Measurements from ENCODE around the gene PDLIM7.

The PDLIM7 gene

DNA sequence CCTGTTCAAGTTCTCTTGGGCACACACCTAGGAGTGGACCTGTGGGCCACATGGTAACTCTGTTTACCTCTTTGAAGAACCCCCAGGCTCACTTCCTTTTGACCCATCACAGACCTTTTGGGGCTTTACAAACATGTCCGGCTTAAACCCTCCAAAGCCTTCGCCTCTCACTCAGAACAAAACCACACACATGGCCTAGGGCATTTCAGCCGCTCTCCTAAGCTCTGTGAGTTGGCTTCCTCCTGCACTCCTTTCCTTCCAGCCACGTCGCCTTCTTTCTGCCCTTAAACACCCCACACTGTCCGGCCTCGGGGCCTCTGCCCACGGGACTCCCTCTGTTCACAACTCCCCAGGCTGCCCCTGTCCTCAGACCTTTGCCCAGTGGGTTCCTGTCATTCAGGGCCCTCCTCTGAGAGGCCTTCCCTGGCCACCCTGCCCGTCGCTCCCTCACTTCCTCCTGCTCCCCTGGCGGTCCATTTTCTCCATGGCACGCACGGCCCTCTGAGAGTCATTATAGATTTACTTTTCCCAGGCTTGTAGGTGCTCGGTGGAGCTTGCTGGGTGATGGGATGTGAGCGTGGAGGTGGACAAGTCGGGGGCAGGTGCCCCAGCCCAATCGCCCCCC, 10.3 kb upstream of the PDLIM7 start:
- no peak for DNase-seq (ENCODE audit: low read depth in 2 of 2)

- DNase-seq (ENCODE audit: low read depth in 2 of 2): no peak
These were observed 9.8 kb upstream of the PDLIM7 start for GRCh38 chr5:177507165-177507564.

DNA sequence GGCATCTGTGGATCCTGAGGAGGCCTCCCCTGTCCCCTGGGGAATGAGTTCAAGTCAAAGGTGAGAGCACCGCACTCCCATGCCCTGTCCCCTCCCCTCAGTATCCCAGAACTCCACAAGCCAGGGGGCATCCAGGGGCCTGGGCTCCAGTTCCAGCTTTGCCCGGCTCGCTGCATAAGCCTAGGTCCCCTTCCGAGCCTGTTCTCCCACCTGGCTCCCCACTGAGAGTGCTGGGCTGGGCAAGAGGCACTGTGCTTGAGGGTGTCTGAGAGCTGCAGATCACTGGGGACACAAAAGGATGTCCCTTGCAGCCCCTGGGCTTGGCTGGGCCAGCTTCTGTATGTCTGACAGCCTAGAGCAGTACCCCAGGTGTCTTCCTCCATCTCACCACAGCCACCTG, 7.7 kb upstream of the PDLIM7 start:
- DNase-seq (ENCODE audit: low read depth in 2 of 2): no peak

GRCh38 chr5:177504086-177505056, 7.0 kb upstream of the PDLIM7 start:
- no peak for DNase-seq (ENCODE audit: low read depth in 2 of 2)

GRCh38 chr5:177503351-177504085, 6.1 kb upstream of the PDLIM7 start:
- DNase-seq (ENCODE audit: low read depth in 2 of 2): no peak

GRCh38 chr5:177502886-177503285, 5.5 kb upstream of the PDLIM7 start:
- DNase-seq (ENCODE audit: low read depth in 2 of 2): no peak

DNA sequence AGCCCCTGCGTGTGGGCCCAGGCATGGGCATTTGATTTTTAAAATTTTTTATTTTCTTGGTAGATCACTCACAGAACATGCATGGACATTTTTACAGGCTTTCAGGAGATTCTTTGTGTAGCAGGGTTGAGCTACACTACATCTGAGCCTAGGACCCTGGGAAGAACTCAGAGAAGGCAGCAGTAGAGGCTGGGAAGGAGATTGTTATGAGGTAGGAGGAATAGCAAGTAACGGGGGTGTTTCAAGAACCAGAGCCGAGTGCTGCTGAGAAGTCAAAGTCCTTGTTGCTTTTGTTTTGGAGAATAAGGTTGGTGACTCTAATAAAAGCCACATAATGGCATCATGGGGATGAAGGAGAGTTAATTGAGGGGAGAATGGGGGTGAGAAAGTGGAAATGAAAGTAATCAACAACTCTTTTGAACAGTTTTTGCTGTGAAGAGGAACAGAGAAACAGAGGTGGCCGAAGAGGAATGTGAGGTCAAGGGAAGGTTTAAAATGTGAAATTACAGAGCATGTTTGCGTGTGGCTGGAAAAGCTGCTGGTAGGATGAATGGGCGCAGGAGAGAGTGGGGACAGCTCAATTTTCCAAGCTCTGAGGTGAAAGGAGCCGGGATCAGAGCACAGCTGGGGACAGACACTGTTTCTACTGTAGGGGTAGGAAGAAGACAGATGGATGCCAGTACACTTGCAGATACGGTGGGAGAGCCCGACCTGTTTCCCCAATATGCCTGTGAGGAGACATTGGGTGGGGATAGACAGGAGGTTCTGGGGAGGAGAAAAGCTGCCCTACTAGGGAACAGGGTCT, 4.7 kb upstream of the PDLIM7 start:
- DNase-seq (ENCODE audit: low read depth in 2 of 2): no peak

- peak; percentile 70 to 85 for DNase-seq (ENCODE audit: low read depth in 2 of 2)
These were observed 3.5 kb upstream of the PDLIM7 start for GRCh38 chr5:177500685-177501522.

DNA sequence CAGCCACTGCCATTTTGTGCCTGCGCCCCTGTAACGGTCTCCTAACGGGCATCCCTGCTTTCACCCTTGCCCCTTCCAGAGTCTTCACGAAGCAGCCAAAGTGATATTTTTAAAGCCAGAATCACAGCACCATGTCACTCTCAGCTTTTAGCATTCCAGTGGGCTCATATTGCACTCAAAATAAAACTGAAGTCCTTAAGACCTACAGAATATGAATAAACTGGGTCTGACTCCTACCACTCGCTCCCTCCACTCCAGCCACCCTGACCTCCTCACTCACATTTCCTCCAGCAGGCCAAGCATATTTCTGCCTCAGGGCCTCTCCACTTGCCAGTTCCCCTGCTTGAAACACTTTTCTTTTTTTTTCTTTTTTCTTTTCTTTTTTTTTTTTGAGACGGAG, 2.4 kb upstream of the PDLIM7 start:
- no peak for DNase-seq (ENCODE audit: low read depth in 2 of 2)

DNA sequence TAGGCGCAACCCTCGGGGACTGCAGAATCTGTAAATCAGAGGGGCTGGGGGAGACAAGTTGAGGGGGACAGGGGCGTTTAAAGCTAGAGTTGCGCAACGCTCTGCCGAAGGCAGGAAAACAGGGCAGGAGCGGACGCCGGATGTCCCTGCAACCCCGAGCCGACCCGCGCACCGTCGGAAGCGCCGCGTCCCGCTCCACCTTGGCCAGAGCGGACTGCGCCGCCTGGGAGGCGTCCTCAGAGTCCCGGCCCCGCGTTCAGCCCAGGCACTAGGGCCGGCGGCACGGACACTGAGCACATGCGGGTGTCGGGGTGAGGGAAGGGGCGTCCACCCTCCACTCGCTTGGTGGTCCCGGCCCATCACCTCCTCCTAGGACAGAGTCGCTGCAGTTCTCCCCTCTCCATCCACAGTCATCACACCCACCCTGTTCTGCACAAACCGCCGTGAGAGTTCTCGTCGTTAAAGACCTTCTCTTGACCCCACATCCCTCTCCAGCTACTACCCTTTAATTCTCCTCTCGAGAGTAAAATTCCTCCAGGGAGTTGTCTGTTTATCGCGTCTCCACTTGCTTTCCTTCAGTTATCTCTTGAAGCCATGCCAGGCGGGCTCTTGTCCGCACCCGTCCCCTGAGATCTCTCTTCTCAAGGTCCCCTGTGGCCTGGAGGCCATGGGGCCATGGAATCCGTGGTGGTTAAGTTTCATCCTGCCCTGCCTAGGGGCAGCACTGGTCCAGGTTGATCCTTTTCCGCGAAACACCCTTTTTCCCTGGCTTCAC, 796 bp upstream of the PDLIM7 start:
- no peak for DNase-seq (ENCODE audit: low read depth in 2 of 2)

DNA sequence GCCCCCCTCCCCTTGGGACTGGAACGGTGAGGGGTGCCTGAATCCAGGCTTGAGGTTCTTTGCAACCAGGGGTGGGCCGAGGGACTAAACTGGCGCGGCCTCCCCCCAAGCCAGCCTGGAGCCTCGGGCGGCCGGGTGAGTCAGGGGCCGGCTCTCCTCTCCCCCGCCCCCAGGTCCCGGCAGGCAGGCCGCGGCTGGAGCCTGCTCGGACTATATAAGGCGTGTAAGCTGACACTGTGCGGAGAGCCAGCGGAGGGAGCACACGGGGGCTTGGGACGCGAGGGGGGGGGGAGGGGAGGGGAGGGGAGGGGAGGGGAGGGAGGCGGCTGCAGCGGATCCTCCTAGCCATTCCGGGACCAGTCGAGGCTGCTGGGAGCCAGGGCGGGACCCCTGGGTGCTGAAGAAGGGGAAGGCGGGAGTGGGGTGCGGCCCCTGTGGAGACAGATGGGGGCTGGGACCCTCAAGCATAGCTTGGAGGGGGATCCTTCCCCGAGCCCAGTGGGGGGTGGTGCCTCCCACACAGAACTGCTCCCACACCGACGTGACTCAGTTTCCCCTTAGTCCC, 595 bp downstream of the PDLIM7 start:
- DNase-seq (ENCODE audit: low read depth in 2 of 2): no peak

DNA sequence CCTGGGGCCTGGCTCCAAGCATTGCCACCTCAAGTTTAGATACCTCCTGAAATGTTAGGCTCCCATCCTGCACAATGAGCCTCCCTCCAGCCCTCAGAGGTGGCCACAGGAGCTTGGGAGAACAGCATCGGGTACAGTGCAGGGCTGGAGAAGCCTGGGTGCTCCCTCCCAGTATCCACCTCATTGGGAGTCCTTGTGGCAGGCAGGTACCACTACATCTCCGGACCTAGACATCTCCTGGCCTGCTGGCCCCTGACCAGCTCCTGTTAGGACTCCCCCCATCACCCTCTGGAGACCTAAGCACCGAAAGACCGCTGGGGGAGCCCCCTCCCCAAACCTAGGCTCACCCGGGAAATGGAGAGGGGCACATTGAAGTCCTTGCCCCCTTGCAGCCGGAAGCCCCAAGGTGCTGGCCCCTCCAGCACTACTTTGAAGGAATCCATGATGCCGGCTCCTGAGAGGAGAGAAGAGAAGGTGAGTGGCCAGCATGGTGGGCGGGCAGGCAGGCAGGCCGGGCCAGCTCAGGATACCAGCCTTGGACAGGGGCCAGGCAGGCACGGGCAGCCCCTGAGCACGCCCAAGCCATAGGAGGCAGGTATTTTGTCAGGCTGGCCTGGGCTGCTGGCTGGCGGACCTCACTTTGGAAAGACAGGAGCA, 1.2 kb downstream of the PDLIM7 start:
- DNase-seq (ENCODE audit: low read depth in 2 of 2): no peak

GRCh38 chr5:177495243-177496060, 2.0 kb downstream of the PDLIM7 start:
- no peak for DNase-seq (ENCODE audit: low read depth in 2 of 2)

DNA sequence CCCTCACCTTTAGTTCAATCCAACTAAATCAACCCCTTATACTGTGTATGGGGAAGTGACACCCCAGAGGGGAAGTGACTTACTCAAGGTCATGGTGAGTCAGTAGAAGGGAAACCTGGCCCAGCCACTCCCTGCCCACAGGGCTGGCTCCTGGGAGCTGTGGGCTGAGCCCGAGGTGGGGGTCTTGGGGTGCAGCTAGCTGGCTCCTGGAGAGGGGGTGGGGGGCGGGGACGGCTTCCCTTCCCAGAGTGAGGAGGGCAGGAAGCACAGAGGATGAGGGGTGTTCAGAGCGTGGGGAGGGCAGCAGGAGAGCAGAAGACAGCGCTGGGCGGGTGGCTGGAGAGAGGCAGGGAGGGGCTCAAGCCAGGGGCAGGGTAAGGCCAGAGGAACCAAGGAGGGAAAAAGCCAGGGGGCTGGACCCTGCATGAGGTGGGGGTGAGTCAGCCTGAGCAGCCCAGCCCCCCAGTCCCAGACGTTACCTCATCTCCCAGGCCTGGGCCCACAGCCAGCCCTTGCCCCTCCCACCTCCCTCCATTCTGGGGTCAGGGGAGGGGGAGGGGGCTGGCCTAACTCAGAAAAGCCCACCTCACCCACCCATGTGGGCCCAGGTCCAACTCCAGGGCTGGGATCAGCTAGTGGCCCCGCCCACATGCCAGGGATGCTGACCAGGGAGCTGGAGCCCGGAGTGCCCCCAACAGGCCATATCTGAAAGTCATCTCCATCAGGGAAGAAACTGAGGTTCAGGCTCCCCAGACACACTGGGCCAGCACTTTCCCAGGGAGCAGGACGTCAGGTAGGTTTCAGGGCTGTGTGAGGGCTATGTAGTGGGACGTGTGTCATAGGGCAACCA, 2.8 kb downstream of the PDLIM7 start:
- no peak for DNase-seq (ENCODE audit: low read depth in 2 of 2)

DNA sequence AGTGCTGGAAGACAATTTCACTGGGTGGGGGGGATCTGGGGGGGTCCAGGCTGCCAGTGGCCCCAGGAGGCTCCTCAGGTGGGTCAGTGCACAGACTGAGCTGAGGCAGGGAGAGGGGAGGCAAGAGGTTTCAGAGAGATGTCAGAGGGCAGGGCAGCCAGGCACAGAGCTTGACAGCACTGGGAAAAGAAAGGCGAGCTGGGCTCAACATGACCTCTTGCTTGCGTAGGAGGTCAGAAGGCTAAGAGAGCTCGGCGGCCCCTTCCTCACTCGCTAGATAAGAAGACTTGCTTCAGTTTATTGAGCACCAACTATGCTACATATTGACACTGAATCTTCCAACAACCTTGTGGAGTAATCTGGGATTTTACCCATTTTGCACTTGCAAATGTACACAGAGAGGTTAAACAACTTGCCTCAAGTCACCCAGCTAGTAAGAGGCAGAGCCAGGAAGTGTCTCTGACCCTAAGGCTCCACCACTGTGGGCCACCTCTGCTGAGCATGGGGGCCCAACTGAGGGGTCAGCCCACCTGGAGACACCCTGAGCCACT, 3.5 kb downstream of the PDLIM7 start:
- no peak for DNase-seq (ENCODE audit: low read depth in 2 of 2)

- DNase-seq (ENCODE audit: low read depth in 2 of 2): no peak
These were observed 4.6 kb downstream of the PDLIM7 start for GRCh38 chr5:177492841-177493240.
